ENCODE data around the gene FAM81A. TPM values are rescaled to one million over a fixed set of nuclear protein-coding genes. Genes with fewer than 3 reads are reported as not detected.

FAM81A gene
- total and polyA plus RNA-seq, 5 experiments from 2014 or later = 0.14 to 0.21 TPM; not detected in 3

Other genes starting within 250 kb of the FAM81A start
- gene LDHAL6B, start 231.3 kb upstream of the FAM81A start, total RNA-seq = not detected
- gene LDHAL6B, start 231.3 kb upstream of the FAM81A start, polyA plus RNA-seq = not detected
- 1 to 10 TPM; 4.8 to 7.4 TPM for gene MYO1E, start 65.3 kb upstream of the FAM81A start, total RNA-seq
- 1 to 10 TPM in 1 of 3 donors, under 1 TPM in 1, not detected in 1; 0.53 to 2.0 TPM for gene MYO1E, start 65.3 kb upstream of the FAM81A start, polyA plus RNA-seq
- not detected for gene GCNT3, start 173.6 kb downstream of the FAM81A start, total RNA-seq
- gene GCNT3, start 173.6 kb downstream of the FAM81A start, polyA plus RNA-seq = not detected
- gene GTF2A2, start 219.3 kb downstream of the FAM81A start, total RNA-seq = 10 to 100 TPM; 62.0 to 62.5 TPM
- 100 to 1,000 TPM in 2 of 3 donors, 10 to 100 TPM in 1; 97.2 to 136 (median 105) TPM for gene GTF2A2, start 219.3 kb downstream of the FAM81A start, polyA plus RNA-seq